Esophagus (tissue), 2 donors: Measurements from ENCODE around the gene DOCK8. TPM values are rescaled to one million over a fixed set of nuclear protein-coding genes. Genes with fewer than 3 reads are reported as not detected.

Source experiments
- H3K27ac ChIP-seq, 2 donors: one replicate each; pipeline ENCODE4 v1.5.1; 2013; ENCODE audit warnings: low read depth in 2 of 2, mild to moderate bottlenecking in 2 of 2, inconsistent platforms in 1 of 2, low read length in 1 of 2, moderate library complexity in 1 of 2
- H3K27me3 ChIP-seq, 2 donors: one replicate each; pipeline ENCODE4 v1.6.1; 2013; ENCODE audit warnings: low read length in 2 of 2, control low read depth in 1 of 2, mild to moderate bottlenecking in 1 of 2; ENCODE audit not compliant: insufficient read depth in 2 of 2, control insufficient read depth in 1 of 2
- H3K36me3 ChIP-seq, 2 donors: one replicate each; pipeline ENCODE4 v1.6.1; 2013; ENCODE audit warnings: low read length in 1 of 2; ENCODE audit not compliant: control insufficient read depth in 2 of 2, insufficient read depth in 2 of 2
- H3K4me1 ChIP-seq, 2 donors: one replicate each; pipeline ENCODE4 v1.6.1; 2013; ENCODE audit warnings: low read length in 1 of 2; ENCODE audit not compliant: control insufficient read depth in 2 of 2, insufficient read depth in 2 of 2
- H3K4me3 ChIP-seq, 2 donors: one replicate each; pipeline ENCODE4 v1.5.1; 2013; ENCODE audit warnings: low read length in 2 of 2, mild to moderate bottlenecking in 2 of 2, low read depth in 1 of 2, moderate library complexity in 1 of 2
- H3K9me3 ChIP-seq, 2 donors: one replicate each; pipeline ENCODE4 v1.6.1; 2013; ENCODE audit warnings: mild to moderate bottlenecking in 2 of 2, low read depth in 1 of 2, low read length in 1 of 2, moderate library complexity in 1 of 2; ENCODE audit not compliant: control insufficient read depth in 2 of 2, insufficient read depth in 1 of 2
- WGBS, 2 donors: extraction: QIAGEN DNeasy Blood & Tissue Kit; methylation state at CpG; one replicate each; pipeline ENCODE4 v1.1.7; 2013; 5-methylcytosine and 5-hydroxymethylcytosine counted together
- polyA plus RNA-seq, 2 donors: library from polyadenylated mRNA; stranded (reverse); fragments of 200-250 nt; gene quantifications; one replicate each; pipeline ENCODE4 v1.2.3, GENCODE V29; 2013
- donor health status: healthy with polysubstance abuse.
- donor health status: Bipolar disorder and iron deficiency.

Gene DOCK8
- polyA plus RNA-seq, 2 donors: 3.6 to 5.1 TPM

DNA sequence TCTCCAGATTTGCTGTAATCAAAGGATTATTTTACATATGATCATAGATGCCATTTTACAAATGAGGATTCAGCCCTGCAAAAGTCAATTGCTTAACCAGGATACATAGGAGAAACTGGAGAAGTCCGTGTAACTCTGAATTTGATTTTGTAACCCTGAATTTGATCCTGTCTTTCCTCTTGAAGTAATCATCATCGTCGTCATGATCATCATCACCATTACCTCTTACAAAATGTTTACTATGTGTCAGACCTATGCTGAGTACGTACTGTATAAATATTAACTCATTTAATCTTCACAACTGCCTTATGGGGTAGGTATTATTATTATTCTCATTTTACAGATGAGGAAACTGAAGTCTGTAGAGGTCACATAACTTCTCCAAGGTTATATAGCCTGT lies 271.5 kb downstream of the DOCK8 start:
- no peak overlapping the region for H3K4me3 ChIP-seq
- no peaks in the 10 kb centered on the region for H3K27me3 ChIP-seq
- H3K36me3 ChIP-seq: no peaks in the 10 kb centered on the region
- H3K9me3 ChIP-seq: no peaks in the 10 kb centered on the region
- H3K4me1 ChIP-seq: no peaks in the 10 kb centered on the region
- H3K27ac ChIP-seq: no peak overlapping the region
- WGBS, 2 donors: 89 to 90% methylated on average over 4 of the region's 4 CpGs

GRCh38 chr9:487429-487828 lies 272.8 kb downstream of the DOCK8 start:
- Histone ChIP-seq H3K4me1 (no peaks in the 10 kb centered on the region), H3K36me3 (no peaks in the 10 kb centered on the region), H3K27ac (no peak overlapping the region), H3K27me3 (no peaks in the 10 kb centered on the region), H3K4me3 (no peak overlapping the region), H3K9me3 (no peaks in the 10 kb centered on the region)
- WGBS, 2 donors: 55 to 74% methylated on average over 2 of the region's 2 CpGs

GRCh38 chr9:488448-488847 lies 273.8 kb downstream of the DOCK8 start:
- H3K27ac ChIP-seq: no peak overlapping the region
- no peaks in the 10 kb centered on the region for H3K9me3 ChIP-seq
- H3K4me3 ChIP-seq: no peak overlapping the region
- no peaks in the 10 kb centered on the region for H3K27me3 ChIP-seq
- WGBS, 2 donors: 51 to 52% methylated on average over 2 of the region's 2 CpGs
- no peaks in the 10 kb centered on the region for H3K36me3 ChIP-seq
- no peaks in the 10 kb centered on the region for H3K4me1 ChIP-seq

GRCh38 chr9:489198-490197 lies 274.8 kb downstream of the DOCK8 start:
- Histone ChIP-seq H3K9me3 (no peaks in the 10 kb centered on the region), H3K27me3 (no peaks in the 10 kb centered on the region), H3K27ac (no peak overlapping the region), H3K36me3 (no peaks in the 10 kb centered on the region), H3K4me3 (no peak overlapping the region), H3K4me1 (no peaks in the 10 kb centered on the region)
- WGBS, 2 donors: 43 to 51% methylated on average over 7 of the region's 7 CpGs

DNA sequence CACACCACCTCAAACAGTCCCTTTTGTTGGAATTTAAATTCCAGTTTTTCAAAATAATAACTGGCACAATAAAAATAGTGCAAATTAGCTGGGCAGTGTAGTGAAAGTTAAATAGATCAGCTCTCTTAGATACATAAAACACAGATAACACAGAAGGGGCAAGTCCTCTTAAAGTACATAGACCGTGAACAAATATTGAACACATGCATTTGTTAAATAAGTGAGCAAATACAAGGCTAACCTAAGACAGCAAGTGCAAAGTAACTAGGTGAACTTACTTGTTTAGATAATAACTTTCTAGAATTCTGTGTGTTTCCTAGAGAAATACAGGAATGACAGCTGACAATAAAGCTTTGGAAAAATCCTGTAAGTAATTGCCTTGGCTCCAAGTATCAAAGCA lies 280.1 kb downstream of the DOCK8 start:
- H3K27ac ChIP-seq: no peak overlapping the region
- no peak overlapping the region for H3K4me3 ChIP-seq
- peaks cover 0 to 2% of the 10 kb centered on the region in 2 donors for H3K36me3 ChIP-seq
- H3K9me3 ChIP-seq: no peaks in the 10 kb centered on the region
- WGBS, 2 donors: 90 to 93% methylated on average over 1 of the region's 1 CpG
- H3K4me1 ChIP-seq: no peaks in the 10 kb centered on the region
- no peaks in the 10 kb centered on the region for H3K27me3 ChIP-seq

GRCh38 chr9:495739-496138 lies 281.1 kb downstream of the DOCK8 start:
- no peaks in the 10 kb centered on the region for H3K27me3 ChIP-seq
- no peak overlapping the region for H3K27ac ChIP-seq
- H3K4me3 ChIP-seq: no peak overlapping the region
- WGBS, 2 donors: 67 to 73% methylated on average over 1 of the region's 1 CpG
- peaks cover 0 to 2% of the 10 kb centered on the region in 2 donors for H3K36me3 ChIP-seq
- no peaks in the 10 kb centered on the region for H3K4me1 ChIP-seq
- no peaks in the 10 kb centered on the region for H3K9me3 ChIP-seq

DNA sequence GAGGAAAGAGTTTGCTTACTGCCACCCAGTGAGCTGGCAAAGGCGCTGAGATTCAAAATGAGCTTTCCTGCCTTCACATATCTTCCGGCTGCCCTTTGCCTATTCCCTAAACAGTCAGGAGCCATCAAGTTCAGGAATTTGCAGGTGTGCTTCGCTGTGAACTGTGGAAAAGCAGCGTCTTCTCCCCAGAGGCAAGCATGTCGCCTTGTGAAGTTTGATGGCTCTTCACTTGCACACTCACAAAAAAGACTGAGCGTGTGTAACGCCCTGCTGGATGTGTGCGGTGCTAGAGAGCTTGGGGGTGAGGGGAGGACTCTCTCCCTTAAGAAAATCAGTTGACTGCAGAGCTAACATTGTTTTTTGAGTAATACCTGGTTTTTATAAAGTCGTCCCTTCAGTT lies 288.7 kb downstream of the DOCK8 start:
- Histone ChIP-seq H3K4me3 (peak overlapping the region in 1 of 2 donors; percentile 81), H3K27ac (no peak overlapping the region), H3K36me3 (no peaks in the 10 kb centered on the region), H3K27me3 (no peaks in the 10 kb centered on the region), H3K4me1 (peaks cover 0 to 4% of the 10 kb centered on the region in 2 donors), H3K9me3 (no peaks in the 10 kb centered on the region)
- WGBS, 2 donors: 56 to 57% methylated on average over 9 of the region's 9 CpGs

- Histone ChIP-seq H3K9me3 (no peaks in the 10 kb centered on the region), H3K27ac (peak within 1 kb of the TSS; percentile 81 to 85), H3K4me1 (peaks cover 0 to 4% of the 10 kb centered on the region in 2 donors), H3K36me3 (no peaks in the 10 kb centered on the region), H3K4me3 (peak within 1 kb of the TSS; percentile 81 to 82), H3K27me3 (no peaks in the 10 kb centered on the region)
- WGBS, 2 donors: 1% methylated on average over 93 to 119 of the region's 119 CpGs
Observed at GRCh38 chr9:503881-504852, 289.5 kb downstream of the DOCK8 start, which contains the start of gene KANK1. Gene KANK1 (plus strand): TSS chr9:504695.
